Measurements from ENCODE around the gene SLC6A19. TPM values are rescaled to one million over a fixed set of nuclear protein-coding genes. Genes with fewer than 3 reads are reported as not detected.

SLC6A19 gene
- total and polyA plus RNA-seq, 12 donors, result under 0.01 TPM; not detected in 11

GRCh38 chr5:1241509-1242080 is 40.2 kb downstream of the SLC6A19 start:
- intact Hi-C loops (cut with DNase I), result no loop called here
- no peak overlapping the region for H3K4me3 ChIP-seq
- TF ChIP-seq, protein P1, sequence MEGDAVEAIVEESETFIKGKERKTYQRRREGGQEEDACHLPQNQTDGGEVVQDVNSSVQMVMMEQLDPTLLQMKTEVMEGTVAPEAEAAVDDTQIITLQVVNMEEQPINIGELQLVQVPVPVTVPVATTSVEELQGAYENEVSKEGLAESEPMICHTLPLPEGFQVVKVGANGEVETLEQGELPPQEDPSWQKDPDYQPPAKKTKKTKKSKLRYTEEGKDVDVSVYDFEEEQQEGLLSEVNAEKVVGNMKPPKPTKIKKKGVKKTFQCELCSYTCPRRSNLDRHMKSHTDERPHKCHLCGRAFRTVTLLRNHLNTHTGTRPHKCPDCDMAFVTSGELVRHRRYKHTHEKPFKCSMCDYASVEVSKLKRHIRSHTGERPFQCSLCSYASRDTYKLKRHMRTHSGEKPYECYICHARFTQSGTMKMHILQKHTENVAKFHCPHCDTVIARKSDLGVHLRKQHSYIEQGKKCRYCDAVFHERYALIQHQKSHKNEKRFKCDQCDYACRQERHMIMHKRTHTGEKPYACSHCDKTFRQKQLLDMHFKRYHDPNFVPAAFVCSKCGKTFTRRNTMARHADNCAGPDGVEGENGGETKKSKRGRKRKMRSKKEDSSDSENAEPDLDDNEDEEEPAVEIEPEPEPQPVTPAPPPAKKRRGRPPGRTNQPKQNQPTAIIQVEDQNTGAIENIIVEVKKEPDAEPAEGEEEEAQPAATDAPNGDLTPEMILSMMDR (IDR thresholded peaks at IDR 0.05), result no peak
- TF ChIP-seq POLR2A (IDR thresholded peaks at IDR 0.05), result no peak
- peaks cover 24% of the 10 kb centered on the region for H3K27me3 ChIP-seq
- H3K36me3 ChIP-seq (replicated peaks in 1 of 2), result no peaks in the 10 kb centered on the region
- 55 to 68% (median 68%) methylated on average over 14 to 22 of the region's 22 CpGs for WGBS, 4 donors
- no peak for DNase-seq
- no peaks in the 10 kb centered on the region for H3K9me3 ChIP-seq (replicated peaks in 1 of 3)
- H3K4me1 ChIP-seq (replicated peaks in 1 of 2), result no peaks in the 10 kb centered on the region
- no peak overlapping the region for H3K27ac ChIP-seq

DNA sequence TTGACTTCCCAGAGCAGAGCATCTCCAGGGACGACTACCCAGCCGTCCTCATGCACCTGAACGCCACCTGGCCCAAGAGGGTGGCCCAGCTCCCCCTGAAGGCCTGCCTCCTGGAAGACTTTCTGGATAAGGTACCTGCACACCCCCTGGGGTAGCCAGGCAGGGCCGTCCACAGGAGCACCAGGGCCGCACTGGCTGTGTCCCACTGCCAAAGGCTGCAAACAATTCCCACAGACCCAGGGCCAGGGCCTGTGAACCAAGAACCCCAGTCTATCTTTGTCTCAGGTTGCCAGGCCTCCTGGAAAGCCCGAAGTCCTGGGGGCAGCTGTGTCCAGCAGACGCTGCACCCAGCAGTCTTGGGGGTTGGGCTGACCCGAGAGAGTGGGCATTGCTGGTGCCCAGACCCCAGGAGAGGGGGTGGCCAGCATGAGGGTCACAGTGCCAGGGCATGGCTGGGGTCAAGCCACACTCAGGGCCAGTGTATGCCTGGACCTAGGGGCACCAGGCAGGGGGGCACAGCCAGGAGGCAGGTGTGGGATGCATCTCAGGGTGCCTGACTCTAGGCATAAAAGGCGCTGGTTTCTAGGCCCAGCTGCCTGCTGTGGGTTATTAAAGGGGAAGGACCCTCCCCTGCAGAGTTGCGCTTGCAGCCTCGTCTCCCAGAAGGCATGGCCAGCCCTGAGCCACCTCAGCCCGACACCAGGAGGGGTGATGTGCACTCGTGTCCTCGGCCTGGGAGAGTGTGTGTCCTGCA is 41.5 kb downstream of the SLC6A19 start:
- Histone ChIP-seq H3K27ac (no peak overlapping the region), H3K4me1 (replicated peaks in 1 of 2) (no peaks in the 10 kb centered on the region), H3K9me3 (replicated peaks in 1 of 3) (no peaks in the 10 kb centered on the region), H3K27me3 (peaks cover 28% of the 10 kb centered on the region), H3K4me3 (no peak overlapping the region), H3K36me3 (replicated peaks in 1 of 2) (no peaks in the 10 kb centered on the region)
- no peak for DNase-seq
- intact Hi-C loops (cut with DNase I), result no loop called here
- TF ChIP-seq POLR2A (IDR thresholded peaks at IDR 0.05), result no peak
- TF ChIP-seq, protein P1 (IDR thresholded peaks at IDR 0.05), result no peak
- 68 to 76% (median 71%) methylated on average over 6 to 14 of the region's 14 CpGs for WGBS, 4 donors

DNA sequence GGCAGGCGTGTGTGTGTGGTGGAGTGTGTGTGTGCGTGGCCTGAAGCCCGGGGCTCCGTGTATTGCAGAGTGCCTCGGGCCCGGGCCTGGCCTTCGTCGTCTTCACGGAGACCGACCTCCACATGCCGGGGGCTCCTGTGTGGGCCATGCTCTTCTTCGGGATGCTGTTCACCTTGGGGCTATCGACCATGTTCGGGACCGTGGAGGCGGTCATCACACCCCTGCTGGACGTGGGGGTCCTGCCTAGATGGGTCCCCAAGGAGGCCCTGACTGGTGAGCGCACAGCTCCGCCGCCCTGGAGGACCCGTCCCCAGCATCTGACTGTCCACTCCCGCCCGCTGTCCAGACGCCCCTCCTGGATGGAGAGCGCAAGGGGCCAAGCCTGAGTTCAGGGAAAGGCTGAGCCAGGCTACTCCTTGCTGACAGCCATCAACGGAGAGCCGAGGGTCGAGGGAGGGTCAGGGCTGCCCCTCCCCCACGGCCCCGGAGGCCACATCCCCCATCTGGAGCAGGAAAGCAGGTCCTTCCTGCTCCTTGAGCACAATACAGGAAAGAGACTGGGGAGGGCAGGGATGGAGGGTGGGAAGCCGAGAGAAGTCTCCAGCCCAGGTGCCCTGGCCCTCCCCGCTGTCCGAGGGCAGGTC is 42.2 kb downstream of the SLC6A19 start:
- no peaks in the 10 kb centered on the region for H3K36me3 ChIP-seq (replicated peaks in 1 of 2)
- H3K4me1 ChIP-seq (replicated peaks in 1 of 2), result no peaks in the 10 kb centered on the region
- no peak overlapping the region for H3K27ac ChIP-seq
- WGBS, 4 donors, result 37 to 47% (median 40%) methylated on average over 25 to 33 of the region's 33 CpGs; no CpG with 5 or more reads in 1 of the 4 donors
- TF ChIP-seq, protein P1 (IDR thresholded peaks at IDR 0.05), result no peak
- TF ChIP-seq POLR2A (IDR thresholded peaks at IDR 0.05), result no peak
- no peak for DNase-seq
- H3K4me3 ChIP-seq, result no peak overlapping the region
- intact Hi-C loops (cut with DNase I), result no loop called here
- no peaks in the 10 kb centered on the region for H3K9me3 ChIP-seq (replicated peaks in 1 of 3)
- H3K27me3 ChIP-seq, result peaks cover 28% of the 10 kb centered on the region

GRCh38 chr5:1244255-1244654 is 42.9 kb downstream of the SLC6A19 start:
- 45 to 71% (median 61%) methylated on average over 5 to 21 of the region's 21 CpGs for WGBS, 4 donors
- TF ChIP-seq, protein P1 (IDR thresholded peaks at IDR 0.05), result no peak
- TF ChIP-seq POLR2A (IDR thresholded peaks at IDR 0.05), result no peak
- no peaks in the 10 kb centered on the region for H3K9me3 ChIP-seq (replicated peaks in 1 of 3)
- peaks cover 28% of the 10 kb centered on the region for H3K27me3 ChIP-seq
- H3K4me1 ChIP-seq (replicated peaks in 1 of 2), result no peaks in the 10 kb centered on the region
- no peak for DNase-seq
- no peak overlapping the region for H3K4me3 ChIP-seq
- intact Hi-C loops (cut with DNase I), result no loop called here
- H3K36me3 ChIP-seq (replicated peaks in 1 of 2), result no peaks in the 10 kb centered on the region
- H3K27ac ChIP-seq, result no peak overlapping the region

All from adrenal gland (tissue), 12 donors.